NCI-H524 (cell line): ENCODE measurements around the gene MSI2.
A peak's percentile ranks its signal among the peaks of the same experiment; 100 is the strongest.

Source experiments
- DNase-seq, 2 experiments: peaks; one replicate each; lab custom pipeline; 2025; lab: John Stamatoyannopoulos, UW

Gene MSI2

DNA sequence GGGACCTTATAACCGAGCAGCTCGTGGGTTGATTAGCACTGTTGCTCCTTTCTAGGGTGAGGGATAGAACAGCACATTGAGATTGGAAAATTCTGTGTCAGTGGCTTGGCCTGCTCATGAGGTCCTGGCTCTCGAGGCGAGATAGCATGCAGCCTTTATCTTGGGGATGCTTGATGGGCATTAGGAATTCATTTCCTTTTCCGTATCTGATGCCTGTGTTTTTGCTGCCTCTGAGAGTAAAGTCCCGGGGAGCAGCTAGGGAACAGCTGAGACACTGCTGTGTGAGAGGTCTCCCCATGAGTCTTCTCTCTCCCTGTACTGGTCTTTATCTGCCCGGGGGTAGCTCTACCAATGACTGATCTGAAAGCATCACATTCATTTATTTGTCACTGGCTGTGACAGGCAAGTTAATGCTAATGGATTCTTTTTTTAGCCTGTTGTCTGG, 14.5 kb downstream of the MSI2 start:
- no peak for DNase-seq

DNA sequence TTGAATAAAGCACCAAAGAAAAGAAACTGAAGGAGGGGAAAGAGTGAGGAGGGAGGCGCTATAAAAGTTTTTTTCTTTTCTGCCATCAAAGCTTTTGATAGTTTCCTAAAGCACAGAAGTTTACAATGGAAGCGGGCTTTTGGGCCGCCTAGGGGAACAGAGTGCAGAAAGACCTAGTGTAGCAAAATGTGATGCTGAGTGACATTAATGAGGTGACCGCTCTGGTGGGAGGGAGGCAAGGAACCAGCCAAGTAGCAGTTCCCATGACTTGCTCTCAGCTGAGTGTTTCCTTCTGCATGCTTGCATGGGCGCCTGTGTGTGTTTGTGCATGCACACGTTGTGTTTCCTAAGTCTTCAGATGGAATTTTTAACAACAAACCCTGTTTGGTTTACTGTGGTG, 15.5 kb downstream of the MSI2 start:
- no peak for DNase-seq

DNA sequence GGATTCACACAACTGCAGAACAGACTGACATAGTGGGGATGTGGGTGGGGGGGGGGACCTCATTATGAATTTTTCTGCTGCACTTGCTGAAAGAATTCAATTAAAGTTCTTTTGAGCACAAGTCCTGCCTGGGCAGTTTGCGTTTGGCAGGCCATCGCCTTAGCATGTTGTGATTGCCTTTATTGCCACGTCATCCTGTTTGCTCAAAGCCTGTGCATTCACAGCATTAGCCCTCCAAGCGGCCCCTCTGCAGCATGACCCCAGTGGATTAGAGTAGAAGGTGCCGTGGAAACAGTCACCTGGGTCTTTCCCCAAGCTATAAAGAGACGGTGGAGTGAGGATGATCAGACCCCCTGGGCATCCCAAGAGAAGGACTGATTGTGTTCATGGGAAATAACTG, 17.2 kb downstream of the MSI2 start:
- no peak for DNase-seq

- DNase-seq = no peak
These were observed 17.8 kb downstream of the MSI2 start for GRCh38 chr17:57274162-57274561.

GRCh38 chr17:57275071-57275764, 18.9 kb downstream of the MSI2 start:
- no peak for DNase-seq

- DNase-seq = no peak
These were observed 20.3 kb downstream of the MSI2 start for GRCh38 chr17:57276621-57277020.

DNA sequence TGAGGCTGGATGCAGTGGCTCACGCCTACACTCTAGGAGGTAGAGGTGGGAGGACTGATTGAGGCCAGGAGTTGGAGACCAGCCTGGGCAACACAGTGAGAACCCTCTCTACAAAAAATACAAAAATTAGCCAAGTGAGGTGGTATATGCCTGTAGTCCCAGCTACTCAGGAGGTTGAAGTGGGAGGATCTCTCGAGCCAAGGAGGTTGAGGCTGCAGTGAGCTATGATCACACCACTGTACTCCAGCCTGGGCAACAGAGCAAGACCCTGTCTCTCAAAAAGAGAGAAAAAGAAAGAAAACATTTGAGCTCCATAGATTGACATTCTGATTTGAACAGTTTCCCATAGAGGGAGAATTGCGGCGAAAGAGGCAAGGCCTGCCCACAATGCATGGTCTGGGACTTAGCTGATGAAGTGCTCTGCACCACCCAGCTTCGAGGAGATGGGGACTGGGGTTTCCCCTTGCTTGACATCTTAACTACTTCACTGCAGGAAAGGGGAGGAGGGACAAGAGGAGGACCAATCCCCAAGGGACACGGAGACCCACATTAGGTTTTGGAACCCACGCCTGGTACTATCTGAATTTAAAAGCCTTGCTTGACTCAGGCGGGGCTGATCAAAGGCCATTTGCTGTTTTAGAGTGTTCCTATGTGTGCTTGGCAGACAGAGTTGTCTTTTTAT, 21.7 kb downstream of the MSI2 start:
- no peak for DNase-seq

GRCh38 chr17:57278740-57279387, 22.5 kb downstream of the MSI2 start:
- DNase-seq = no peak

DNA sequence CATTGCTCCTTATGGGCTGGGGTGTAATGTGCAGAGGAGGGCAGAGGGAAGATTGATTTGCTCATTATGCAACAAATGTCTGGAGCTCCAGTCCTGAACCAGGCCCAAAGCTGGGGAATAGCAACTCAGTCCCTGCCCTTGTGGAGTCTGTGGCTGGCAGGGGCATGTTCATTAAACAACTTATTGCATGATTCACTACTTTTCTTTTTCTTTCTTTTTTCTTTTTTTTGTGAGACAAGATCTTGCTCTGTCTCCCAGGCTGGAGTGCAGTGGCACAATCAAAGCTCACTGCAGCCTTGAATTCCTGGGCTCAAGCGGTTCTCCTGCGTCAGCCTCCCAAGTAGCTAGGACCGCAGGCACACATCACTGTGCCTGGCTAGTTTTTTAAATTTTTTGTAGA, 23.1 kb downstream of the MSI2 start:
- no peak for DNase-seq

DNA sequence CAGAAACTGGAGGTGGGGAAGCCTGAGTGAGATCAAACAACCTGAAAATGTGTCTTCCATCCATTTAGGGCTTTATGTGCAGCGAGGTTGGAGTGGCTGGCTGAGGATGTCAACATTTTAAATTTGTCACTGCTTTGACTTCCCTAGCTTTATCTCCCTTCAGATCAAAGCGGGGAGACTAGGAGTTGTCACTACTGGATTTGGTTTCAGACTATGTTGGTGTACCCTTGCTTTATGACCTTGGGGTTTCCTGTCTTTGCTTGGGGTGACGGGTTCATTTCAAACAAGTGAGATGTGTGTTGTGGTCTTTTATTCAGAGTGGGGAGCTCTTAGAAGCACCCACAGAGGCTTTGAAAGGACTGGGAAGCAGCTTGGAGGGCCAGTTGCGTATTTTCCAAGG, 25.6 kb downstream of the MSI2 start:
- DNase-seq = no peak

DNA sequence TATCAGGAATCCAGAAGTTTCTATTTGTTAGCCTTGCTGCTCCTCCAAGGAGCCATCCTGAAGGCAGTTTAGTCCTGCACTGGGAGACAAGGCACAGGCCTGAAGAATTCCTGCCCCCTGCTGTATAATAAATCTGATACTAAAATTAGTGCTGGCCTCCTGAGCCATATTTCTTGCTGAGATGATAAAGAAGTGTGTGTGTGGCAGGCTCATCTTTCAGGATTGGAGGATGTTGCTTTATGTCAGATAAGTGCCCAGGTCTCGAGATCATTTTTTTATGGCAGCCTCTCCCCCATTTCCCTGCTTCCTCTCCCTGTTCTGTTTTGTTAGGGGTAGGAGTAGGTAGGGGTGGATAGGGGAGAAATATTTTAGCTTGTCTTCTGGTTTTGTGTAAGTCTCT, 26.0 kb downstream of the MSI2 start:
- peak in 1 of 2 experiments; percentile 34 for DNase-seq

DNA sequence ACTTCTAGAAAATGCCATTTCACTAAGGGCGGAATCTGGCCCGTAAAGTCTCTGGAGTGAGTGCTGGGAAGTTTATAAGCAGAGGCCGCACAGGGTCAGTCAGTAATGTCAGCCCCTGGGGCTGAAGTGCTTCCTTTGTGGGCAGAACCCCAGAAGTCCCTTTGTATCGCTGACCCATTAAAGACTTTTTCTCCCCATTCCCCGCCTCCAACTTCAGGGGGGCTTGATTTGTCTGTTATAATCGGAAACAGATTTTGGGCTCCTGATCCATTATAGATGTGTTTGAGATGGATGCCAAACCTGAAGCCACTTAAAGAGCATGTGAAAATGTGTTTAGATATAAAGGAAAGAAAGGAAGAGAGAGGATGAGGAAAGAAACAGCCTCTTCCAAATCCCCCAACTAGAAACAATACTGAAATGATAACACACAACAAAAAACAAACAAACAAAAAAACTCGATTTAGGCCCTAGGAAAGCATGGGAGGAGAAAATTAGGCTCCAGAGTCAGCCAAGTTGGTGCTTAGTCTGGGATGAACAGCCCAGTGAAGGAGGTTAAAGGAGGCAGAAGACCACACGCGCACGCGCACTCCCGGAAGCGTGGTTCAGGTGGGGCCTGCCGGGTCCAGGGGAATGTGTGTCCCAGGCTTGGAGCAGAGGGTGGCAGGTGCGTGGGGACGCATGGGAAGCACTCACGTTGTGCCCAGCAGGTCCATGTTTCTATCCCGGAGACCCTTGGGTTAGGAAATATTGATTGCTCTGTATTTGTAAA, 27.1 kb downstream of the MSI2 start:
- DNase-seq = no peak

GRCh38 chr17:57284583-57284982, 28.3 kb downstream of the MSI2 start:
- no peak for DNase-seq

- DNase-seq = no peak
These were observed 28.8 kb downstream of the MSI2 start for GRCh38 chr17:57284984-57285646.

DNA sequence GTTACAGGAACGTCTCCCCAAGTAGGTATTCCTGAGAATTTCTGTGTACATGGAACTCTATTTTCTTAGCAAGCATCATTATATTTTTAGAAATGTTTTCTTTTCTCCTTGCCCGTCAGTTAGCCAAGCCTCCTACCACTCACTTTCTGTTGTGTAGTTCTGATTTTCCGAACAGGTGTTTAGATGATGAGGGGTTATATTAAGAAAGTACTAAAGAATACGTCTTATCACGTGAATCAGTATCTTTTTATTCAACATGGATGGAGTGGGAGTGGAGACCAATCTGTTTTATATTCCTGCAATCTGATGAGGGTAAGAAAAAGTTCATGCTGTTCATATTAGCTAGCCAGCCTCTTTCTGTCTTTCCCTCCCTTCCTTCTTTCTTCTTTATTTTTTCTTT, 29.4 kb downstream of the MSI2 start:
- no peak for DNase-seq

DNA sequence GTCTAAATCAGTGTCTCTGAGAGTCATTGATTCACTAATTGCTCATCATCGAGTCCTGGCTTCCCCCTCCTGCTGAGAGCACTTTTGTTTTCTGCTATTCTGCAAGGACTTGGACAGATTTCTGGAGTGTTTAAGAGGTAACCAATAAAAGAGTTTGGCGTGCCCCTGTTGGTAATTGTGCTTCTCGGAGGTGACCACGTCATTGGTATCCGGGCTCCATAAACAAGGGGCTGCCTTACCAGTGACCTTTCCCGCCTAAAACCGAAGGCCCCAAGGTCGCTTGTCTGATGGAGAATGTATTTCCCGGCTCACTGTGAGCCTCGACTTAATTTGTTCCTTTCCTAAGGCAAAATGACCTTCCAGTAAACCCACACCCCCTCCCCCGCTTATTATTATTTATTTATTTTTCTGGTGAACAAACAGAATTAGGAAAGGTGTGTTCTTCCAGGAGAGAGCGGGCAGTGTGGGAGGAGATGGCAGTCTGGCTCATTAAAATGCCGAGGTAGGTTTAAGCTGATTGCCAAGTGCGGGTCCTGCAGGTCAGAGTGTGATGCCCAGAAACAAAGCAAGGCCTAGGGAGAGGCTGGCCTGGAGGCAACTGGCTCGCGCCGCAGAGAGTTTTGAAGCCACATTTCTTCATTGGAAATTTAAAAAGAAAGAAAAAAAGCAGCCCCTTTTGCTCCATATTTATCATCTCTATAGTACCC, 30.2 kb downstream of the MSI2 start:
- DNase-seq = no peak

DNA sequence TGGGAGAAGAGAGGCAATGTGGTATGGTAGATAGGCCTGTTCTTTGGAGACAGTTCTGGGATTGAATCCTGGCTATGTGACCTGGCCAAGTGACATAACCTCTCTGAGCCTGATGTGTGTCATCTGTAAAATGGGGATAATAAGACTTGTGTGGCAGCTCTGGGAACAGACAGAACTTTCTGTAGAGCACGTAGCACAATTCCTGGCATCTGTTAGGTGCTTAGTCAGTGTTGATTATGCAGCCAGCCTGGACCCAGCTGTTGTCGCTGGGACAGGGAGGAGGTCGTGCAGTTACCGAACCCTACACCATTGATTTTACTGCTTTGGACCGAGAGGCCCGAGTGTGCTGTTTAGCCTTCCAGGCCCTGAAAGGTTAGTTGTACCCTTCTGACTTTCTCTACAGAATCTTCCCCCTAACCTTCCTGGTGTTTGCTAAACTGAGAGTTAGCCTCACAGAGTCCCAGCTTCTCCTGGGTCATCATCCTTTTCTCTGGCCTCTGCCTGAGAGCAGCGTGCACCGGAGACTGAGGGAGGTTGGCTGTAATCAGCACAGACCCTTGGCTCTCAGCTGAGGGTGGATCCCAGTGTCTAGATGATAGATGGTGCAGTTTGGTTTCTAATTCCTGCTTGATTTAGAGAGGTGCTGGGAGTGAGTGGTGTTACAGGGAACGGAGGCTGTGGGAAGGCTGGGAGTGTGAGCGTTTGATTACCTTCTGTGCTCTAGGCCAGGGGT, 31.9 kb downstream of the MSI2 start:
- DNase-seq = peak in 1 of 2 experiments; percentile 64

DNA sequence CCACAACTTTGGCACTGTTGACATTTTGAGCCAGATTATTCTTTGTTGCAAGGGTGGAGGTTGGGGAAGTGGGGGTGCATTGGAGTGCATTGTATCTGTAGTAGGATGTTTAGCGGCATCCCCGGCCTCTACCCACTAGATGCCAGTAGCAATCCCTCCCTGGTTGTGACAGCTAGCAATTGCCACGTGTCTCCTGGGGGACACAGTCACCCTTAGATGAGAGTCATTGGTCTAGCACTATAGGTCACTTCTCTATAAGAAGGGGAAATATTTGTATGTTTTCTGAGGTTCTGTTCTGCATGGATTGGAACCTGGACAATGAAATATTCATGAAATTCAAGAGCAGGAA, 32.4 kb downstream of the MSI2 start:
- DNase-seq = peak in 1 of 2 experiments; percentile 23

- DNase-seq = no peak
These were observed 32.8 kb downstream of the MSI2 start for GRCh38 chr17:57289130-57289529.

DNA sequence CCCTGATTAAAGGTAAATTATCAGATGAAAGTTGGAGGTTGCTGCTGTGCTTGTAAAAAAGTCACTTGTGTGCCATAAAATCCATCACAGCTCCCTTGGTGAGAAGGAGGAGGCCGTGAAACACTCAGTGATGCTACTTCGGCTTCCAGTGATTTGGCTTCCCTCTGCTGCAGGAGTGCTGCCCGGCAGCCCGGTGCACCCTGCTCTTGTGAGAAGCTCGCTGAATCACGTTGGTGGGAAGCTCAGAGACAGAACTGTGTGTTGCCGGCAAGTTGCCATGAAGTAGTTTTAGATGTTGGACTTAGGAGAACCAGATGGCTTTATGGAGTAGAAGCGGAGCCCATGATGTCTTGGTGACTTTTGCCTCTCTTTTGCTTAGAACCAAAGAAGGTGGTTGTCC, 33.3 kb downstream of the MSI2 start:
- no peak for DNase-seq

DNA sequence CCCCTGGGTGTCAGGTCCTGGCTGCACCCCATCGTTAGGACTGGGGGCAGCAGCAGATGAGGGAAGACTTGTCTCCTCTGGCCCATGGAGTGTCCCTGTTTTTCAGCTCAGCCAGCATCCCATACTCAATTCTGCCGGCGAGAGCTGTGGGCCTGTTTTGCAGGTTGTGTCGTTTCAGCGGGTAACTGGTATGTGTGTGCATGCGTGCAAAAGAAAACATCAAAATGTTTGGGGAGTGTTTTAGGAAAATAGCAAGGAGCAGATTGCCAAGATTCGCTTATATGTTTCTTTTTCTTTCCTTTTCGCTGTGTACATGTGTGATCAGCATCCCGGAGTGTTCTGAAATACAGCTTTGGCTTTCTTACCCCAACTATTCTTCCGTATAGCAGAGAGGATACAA, 34.7 kb downstream of the MSI2 start:
- DNase-seq = no peak
